ENCODE results near the gene COBL. TPM values are rescaled to one million over a fixed set of nuclear protein-coding genes. Genes with fewer than 3 reads are reported as not detected.

The COBL gene
- total and polyA plus RNA-seq, 2 of the 4 experiments (the other 2 are of a cell fraction), result under 0.01 TPM; not detected in 1

DNA sequence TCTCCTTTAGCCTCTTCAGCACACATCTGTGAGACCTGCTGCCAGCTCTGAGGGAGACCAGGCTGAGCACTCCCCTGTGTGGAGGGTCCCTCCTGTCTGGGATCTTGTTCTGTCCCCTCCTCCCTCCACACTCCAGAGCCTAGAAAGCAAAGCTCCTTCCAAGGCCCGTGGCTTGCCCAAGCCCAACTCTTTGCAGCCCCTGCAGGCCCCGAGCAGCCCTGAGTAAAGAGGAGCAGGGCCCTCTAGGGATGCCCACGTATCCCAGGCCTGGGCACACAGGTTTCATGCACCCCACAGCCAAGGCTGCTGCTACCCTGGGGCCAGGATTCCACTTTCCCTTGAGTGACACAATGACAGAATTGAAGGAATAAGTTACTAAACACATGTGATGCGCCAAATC is 24.0 kb downstream of the COBL start:
- H3K9ac ChIP-seq (ENCODE audit: low read depth, low read length), result no peak overlapping the region
- no peak overlapping the region for H4K5ac ChIP-seq (ENCODE audit: low read depth, low read length)
- no peaks in the 10 kb centered on the region for H3K27me3 ChIP-seq (ENCODE audit: control insufficient read depth, insufficient read depth, low read length)
- no peaks in the 10 kb centered on the region for H3K4me1 ChIP-seq (ENCODE audit: control insufficient read depth, insufficient read depth, low read length)
- H3K4me3 ChIP-seq (ENCODE audit: insufficient read depth, low read depth, low read length), result no peak overlapping the region
- no peak overlapping the region for H2BK120ac ChIP-seq (ENCODE audit: low read depth, low read length)
- no peak overlapping the region for H3K27ac ChIP-seq (ENCODE audit: insufficient read depth, low read length)
- no peak overlapping the region for H2BK15ac ChIP-seq (ENCODE audit: low read depth, low read length)
- no peak overlapping the region for H3K4ac ChIP-seq (ENCODE audit: low read depth, low read length)
- no peak overlapping the region for H3K56ac ChIP-seq (ENCODE audit: extremely low read depth, insufficient read depth, low read length)
- WGBS, 2 experiments (ENCODE audit: extremely low coverage in 2 of 2, insufficient read length in 1 of 2), result 30% methylated on average over 2 of the region's 4 CpGs; no CpG with 5 or more reads in 1 of the 2 experiments
- no TSS peak for BruUV-seq (replicated peaks)
- H4K8ac ChIP-seq (ENCODE audit: low read depth in 2 of 2, low read length in 2 of 2), result no peak overlapping the region
- no peak overlapping the region for H2AK5ac ChIP-seq (ENCODE audit: low read depth, low read length)
- H2AK9ac ChIP-seq (replicated peaks; ENCODE audit: low read depth, low read length, poor library complexity), result no peak overlapping the region
- no peaks in the 10 kb centered on the region for H3K9me3 ChIP-seq (ENCODE audit: control insufficient read depth, insufficient read depth, low read length)
- in situ Hi-C loops (cut with MboI; ENCODE audit: low sequenced_read_pairs), result no loop called here
- H4K91ac ChIP-seq (ENCODE audit: insufficient read depth, low read depth, low read length), result no peak overlapping the region
- H3K14ac ChIP-seq (replicated peaks; ENCODE audit: low read depth, low read length), result no peak overlapping the region
- no peak overlapping the region for H2BK5ac ChIP-seq (ENCODE audit: low read depth, low read length, poor library complexity, severe bottlenecking)
- H3K18ac ChIP-seq (ENCODE audit: low read depth, low read length), result no peak overlapping the region
- H4K20me1 ChIP-seq (ENCODE audit: insufficient read depth, low read length), result no peaks in the 10 kb centered on the region
- no peaks in the 10 kb centered on the region for H3K9me1 ChIP-seq (ENCODE audit: insufficient read depth, low read length)
- H2AFZ ChIP-seq (replicated peaks; ENCODE audit: low read length, poor library complexity), result peak overlapping the region; percentile 58
- H2BK20ac ChIP-seq (ENCODE audit: low read depth, low read length), result no peak overlapping the region
- no peaks in the 10 kb centered on the region for H3K36me3 ChIP-seq (ENCODE audit: control insufficient read depth, insufficient read depth, low read length)
- ChIA-PET POLR2A (ENCODE audit: unreplicated experiment) (no interaction called here), CTCF (no interaction called here)
- DNase-seq, result no peak
- dilution Hi-C loops (cut with HindIII; ENCODE audit: low sequenced_read_pairs, unreplicated experiment), result no loop called here
- H3K4me2 ChIP-seq (ENCODE audit: low read depth, low read length), result no peak overlapping the region
- H3K79me1 ChIP-seq (ENCODE audit: low read depth in 1 of 2, low read length in 2 of 2), result no peaks in the 10 kb centered on the region
- TF ChIP-seq CHD1 (IDR thresholded peaks at IDR 0.05; ENCODE audit: low read depth, low read length) (no peak), CEBPB (IDR thresholded peaks at IDR 0.05; ENCODE audit: low read depth, low read length) (no peak)
- TF ChIP-seq, protein P1, sequence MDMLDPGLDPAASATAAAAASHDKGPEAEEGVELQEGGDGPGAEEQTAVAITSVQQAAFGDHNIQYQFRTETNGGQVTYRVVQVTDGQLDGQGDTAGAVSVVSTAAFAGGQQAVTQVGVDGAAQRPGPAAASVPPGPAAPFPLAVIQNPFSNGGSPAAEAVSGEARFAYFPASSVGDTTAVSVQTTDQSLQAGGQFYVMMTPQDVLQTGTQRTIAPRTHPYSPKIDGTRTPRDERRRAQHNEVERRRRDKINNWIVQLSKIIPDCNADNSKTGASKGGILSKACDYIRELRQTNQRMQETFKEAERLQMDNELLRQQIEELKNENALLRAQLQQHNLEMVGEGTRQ (IDR thresholded peaks at IDR 0.05; ENCODE audit: low read depth, low read length), result no peak
- TF ChIP-seq, protein P2, sequence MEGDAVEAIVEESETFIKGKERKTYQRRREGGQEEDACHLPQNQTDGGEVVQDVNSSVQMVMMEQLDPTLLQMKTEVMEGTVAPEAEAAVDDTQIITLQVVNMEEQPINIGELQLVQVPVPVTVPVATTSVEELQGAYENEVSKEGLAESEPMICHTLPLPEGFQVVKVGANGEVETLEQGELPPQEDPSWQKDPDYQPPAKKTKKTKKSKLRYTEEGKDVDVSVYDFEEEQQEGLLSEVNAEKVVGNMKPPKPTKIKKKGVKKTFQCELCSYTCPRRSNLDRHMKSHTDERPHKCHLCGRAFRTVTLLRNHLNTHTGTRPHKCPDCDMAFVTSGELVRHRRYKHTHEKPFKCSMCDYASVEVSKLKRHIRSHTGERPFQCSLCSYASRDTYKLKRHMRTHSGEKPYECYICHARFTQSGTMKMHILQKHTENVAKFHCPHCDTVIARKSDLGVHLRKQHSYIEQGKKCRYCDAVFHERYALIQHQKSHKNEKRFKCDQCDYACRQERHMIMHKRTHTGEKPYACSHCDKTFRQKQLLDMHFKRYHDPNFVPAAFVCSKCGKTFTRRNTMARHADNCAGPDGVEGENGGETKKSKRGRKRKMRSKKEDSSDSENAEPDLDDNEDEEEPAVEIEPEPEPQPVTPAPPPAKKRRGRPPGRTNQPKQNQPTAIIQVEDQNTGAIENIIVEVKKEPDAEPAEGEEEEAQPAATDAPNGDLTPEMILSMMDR (conservative IDR thresholded peaks at IDR 0.05; ENCODE audit: low read depth, low read length), result no peak
- intact Hi-C loops (cut with micrococcal nuclease), result no loop called here
- H3K23ac ChIP-seq (ENCODE audit: low read depth, low read length), result no peak overlapping the region
- no peak for ATAC-seq (ENCODE audit: low read depth)

Data from IMR-90 (cell line).